ENCODE results near the gene LONRF2.

Gene LONRF2

GRCh38 chr2:100230754-100231153 lies 91.5 kb downstream of the LONRF2 start:
- DNase-seq = no peak

GRCh38 chr2:100228967-100229366 lies 93.3 kb downstream of the LONRF2 start:
- DNase-seq = no peak

GRCh38 chr2:100228415-100228814 lies 93.9 kb downstream of the LONRF2 start:
- no peak for DNase-seq

- no peak for DNase-seq
Observed at GRCh38 chr2:100224988-100225710, 97.2 kb downstream of the LONRF2 start.

- DNase-seq = no peak
Observed at GRCh38 chr2:100223502-100223901, 98.8 kb downstream of the LONRF2 start.
